ENCODE results near the gene SOD2. TPM values are rescaled to one million over a fixed set of nuclear protein-coding genes. Genes with fewer than 3 reads are reported as not detected.

SOD2 gene
- polyA plus RNA-seq, 1 of the 3 experiments (the other 2 are of a cell fraction) = 26.8 TPM

DNA sequence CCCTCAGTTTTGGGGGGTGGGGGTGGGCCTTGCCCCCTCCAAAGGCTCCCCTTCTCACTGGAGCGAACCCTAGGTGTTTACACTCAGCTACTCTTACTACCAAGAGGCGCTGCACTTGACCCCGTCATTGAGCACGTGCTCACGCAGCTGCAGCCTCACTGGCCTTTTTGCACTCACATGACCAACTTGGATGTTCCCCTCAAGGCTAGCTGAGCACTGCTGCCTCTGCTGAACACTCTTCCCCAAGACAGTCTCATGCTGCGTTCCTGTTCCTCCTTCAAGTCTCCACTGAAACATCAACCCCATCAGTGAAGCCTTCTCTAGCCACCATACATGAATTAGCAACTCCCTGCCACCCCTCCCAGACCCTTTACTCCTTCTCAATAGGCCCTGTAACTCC lies 4.0 kb downstream of the SOD2 start (continued):
- no peak for TF ChIP-seq CTCF (IDR thresholded peaks at IDR 0.05)

DNA sequence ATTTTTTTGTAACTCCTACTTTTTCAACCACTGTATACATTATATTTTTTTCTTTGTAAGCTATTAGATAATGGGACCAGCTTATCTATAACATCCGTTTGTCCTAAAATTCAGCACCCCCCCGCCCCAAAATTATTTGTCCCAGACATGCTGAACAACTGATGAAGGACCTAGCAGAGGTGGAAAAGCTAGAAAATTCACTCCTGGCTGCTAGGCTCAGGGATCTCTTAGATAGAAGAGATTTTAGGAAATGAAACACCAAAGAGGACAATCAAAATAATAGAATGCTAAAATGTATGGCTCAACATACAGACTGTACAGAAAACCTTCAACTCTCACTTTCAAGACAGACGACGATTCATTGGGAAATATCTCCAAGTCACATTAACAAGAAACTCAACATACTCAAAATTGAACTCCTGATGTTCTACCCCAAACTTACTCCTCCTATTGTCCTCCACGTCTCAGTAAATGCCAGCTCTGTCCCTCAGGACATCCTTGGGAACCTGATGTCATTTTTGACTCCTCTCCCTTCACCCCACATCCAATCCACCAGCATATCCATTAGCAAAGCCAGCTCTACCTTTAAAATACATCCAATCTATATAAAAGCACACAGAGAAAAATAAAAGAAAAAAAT lies 4.7 kb downstream of the SOD2 start:
- WGBS (ENCODE audit: low lambda C conversion rate) = 83% methylated on average over 5 of the region's 5 CpGs

GRCh38 chr6:159687341-159687740 lies 5.7 kb downstream of the SOD2 start:
- Histone ChIP-seq H2AFZ (ENCODE audit: low read depth) (no peak overlapping the region), H3K27me3 (ENCODE audit: insufficient read depth) (no peaks in the 10 kb centered on the region), H3K27ac (ENCODE audit: low read depth in 2 of 2, low read length in 1 of 2) (no peak overlapping the region), H3K4me2 (no peak overlapping the region), H3K36me3 (replicated peaks in 1 of 2; ENCODE audit: control insufficient read depth in 1 of 2, insufficient read depth in 2 of 2, low read length in 1 of 2) (peaks cover 18 to 31% of the 10 kb centered on the region in 2 experiments), H3K9ac (no peak overlapping the region), H3F3A (replicated peaks; ENCODE audit: insufficient read depth) (no peaks in the 10 kb centered on the region), H3K9me2 (no peaks in the 10 kb centered on the region), H3K4me3 (ENCODE audit: low read depth in 2 of 2, low read length in 1 of 2) (no peak overlapping the region), H3K9me3 (no peaks in the 10 kb centered on the region), H3K79me2 (ENCODE audit: insufficient read depth) (peaks cover 46% of the 10 kb centered on the region), H4K20me1 (ENCODE audit: insufficient read depth) (no peaks in the 10 kb centered on the region; the same call in 1 of the 2 replicates), H3K4me1 (ENCODE audit: control insufficient read depth in 1 of 2, insufficient read depth in 2 of 2, low read depth in 1 of 2, low read length in 1 of 2) (peaks cover 0 to 10% of the 10 kb centered on the region in 2 experiments; a peak in 2 of 4 replicates)
- ChIA-PET CTCF (interaction anchor here (0.6 kb wide), 1 partner anchor 833 kb away, joined by 3 read pairs; no protein-coding TSS in a partner anchor), POLR2A (no interaction called here)
- DNase-seq = no peak
- no peak for TF ChIP-seq FOXJ3 (CRISPR knock-in tag; IDR thresholded peaks at IDR 0.05)
- TF ChIP-seq, protein P1, sequence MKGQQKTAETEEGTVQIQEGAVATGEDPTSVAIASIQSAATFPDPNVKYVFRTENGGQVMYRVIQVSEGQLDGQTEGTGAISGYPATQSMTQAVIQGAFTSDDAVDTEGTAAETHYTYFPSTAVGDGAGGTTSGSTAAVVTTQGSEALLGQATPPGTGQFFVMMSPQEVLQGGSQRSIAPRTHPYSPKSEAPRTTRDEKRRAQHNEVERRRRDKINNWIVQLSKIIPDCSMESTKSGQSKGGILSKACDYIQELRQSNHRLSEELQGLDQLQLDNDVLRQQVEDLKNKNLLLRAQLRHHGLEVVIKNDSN (IDR thresholded peaks at IDR 0.05; ENCODE audit: borderline replicate concordance, low read depth) = no peak
- no peak for TF ChIP-seq SIN3A (IDR thresholded peaks at IDR 0.05; ENCODE audit: borderline replicate concordance, low read depth, low read length)
- TF ChIP-seq RFX5 (IDR thresholded peaks at IDR 0.05; ENCODE audit: low read length) = no peak
- no peak for TF ChIP-seq POLR2AphosphoS5 (IDR thresholded peaks at IDR 0.05; ENCODE audit: low read depth, low read length)
- no peak for TF ChIP-seq JUND (IDR thresholded peaks at IDR 0.05)
- no peak for TF ChIP-seq CTCF (IDR thresholded peaks at IDR 0.05)
- TF ChIP-seq TAF1 (IDR thresholded peaks at IDR 0.05; ENCODE audit: borderline replicate concordance, low read depth, low read length) = no peak
- no peak for TF ChIP-seq SMC3 (IDR thresholded peaks at IDR 0.05; ENCODE audit: low read depth, low read length)
- WGBS (ENCODE audit: low lambda C conversion rate) = 93% methylated on average over 9 of the region's 9 CpGs

More for the DNA sequence above, 4.7 kb downstream of the SOD2 start:
- no peaks in the 10 kb centered on the region; the same call in 1 of the 2 replicates for H4K20me1 ChIP-seq (ENCODE audit: insufficient read depth)
- no peak overlapping the region for H3K9ac ChIP-seq
- H3K4me2 ChIP-seq = no peak overlapping the region
- H3K79me2 ChIP-seq (ENCODE audit: insufficient read depth) = peaks cover 52% of the 10 kb centered on the region
- H3K4me3 ChIP-seq (ENCODE audit: low read depth in 2 of 2, low read length in 1 of 2) = no peak overlapping the region
- ChIA-PET CTCF (interaction anchor here (0.6 to 1.0 kb wide), 2 partner anchors 97 to 832 kb away, joined by 3 read pairs; no protein-coding TSS in a partner anchor), POLR2A (no interaction called here)
- H3K9me3 ChIP-seq = no peaks in the 10 kb centered on the region
- H2AFZ ChIP-seq (ENCODE audit: low read depth) = no peak overlapping the region
- DNase-seq = no peak
- H3F3A ChIP-seq (replicated peaks; ENCODE audit: insufficient read depth) = no peaks in the 10 kb centered on the region
- no peak for TF ChIP-seq RCOR1 (IDR thresholded peaks at IDR 0.05; ENCODE audit: low read length)
- H3K27ac ChIP-seq (ENCODE audit: low read depth in 2 of 2, low read length in 1 of 2) = no peak overlapping the region
- H3K27me3 ChIP-seq (ENCODE audit: insufficient read depth) = no peaks in the 10 kb centered on the region
- no peaks in the 10 kb centered on the region for H3K9me2 ChIP-seq
- H3K36me3 ChIP-seq (replicated peaks in 1 of 2; ENCODE audit: control insufficient read depth in 1 of 2, insufficient read depth in 2 of 2, low read length in 1 of 2) = peaks cover 12 to 28% of the 10 kb centered on the region in 2 experiments
- peaks cover 0 to 10% of the 10 kb centered on the region in 2 experiments; a peak in 2 of 4 replicates for H3K4me1 ChIP-seq (ENCODE audit: control insufficient read depth in 1 of 2, insufficient read depth in 2 of 2, low read depth in 1 of 2, low read length in 1 of 2)
